D721Med (cell line): ENCODE results near the gene AHNAK.

Experiments used
- DNase-seq: peaks from one replicate; pipeline ENCODE4 v3.0.0; 2011; ENCODE audit warnings: low spot score; ENCODE audit not compliant: insufficient read length
- FAIRE-seq: peaks from 2 replicates; lab custom pipeline; 2011; peaks lifted over from hg19 to GRCh38; lab: Jason Lieb, UNC
- CTCF ChIP-seq: IDR thresholded peaks from 2 replicates; pipeline ENCODE4 v1.5.1; 2012; ENCODE audit warnings: mild to moderate bottlenecking, control low read depth; ENCODE audit not compliant: insufficient read depth; ENCODE audit errors: missing control alignments

AHNAK gene

GRCh38 chr11:62404435-62404834, 142.2 kb downstream of the AHNAK start:
- FAIRE-seq (no peak), DNase-seq (peak; percentile 1)
- TF ChIP-seq CTCF = no peak

- TF ChIP-seq CTCF = no peak
- peak; percentile 11 for DNase-seq
- FAIRE-seq = no peak
These were observed 143.5 kb downstream of the AHNAK start for GRCh38 chr11:62402960-62403730.

GRCh38 chr11:62402226-62402959, 144.2 kb downstream of the AHNAK start:
- DNase-seq (peak; percentile 16), FAIRE-seq (no peak)
- no peak for TF ChIP-seq CTCF

- FAIRE-seq (no peak), DNase-seq (peak; percentile 0)
- TF ChIP-seq CTCF = no peak
These were observed 144.8 kb downstream of the AHNAK start for GRCh38 chr11:62401811-62402210.

- DNase-seq (peak; percentile 20), FAIRE-seq (no peak)
- TF ChIP-seq CTCF = no peak
These were observed 145.2 kb downstream of the AHNAK start for GRCh38 chr11:62401356-62401755.

GRCh38 chr11:62400760-62401159, 145.8 kb downstream of the AHNAK start:
- DNase-seq (peak; percentile 14), FAIRE-seq (no peak)
- no peak for TF ChIP-seq CTCF

- no peak for DNase-seq
- no peak for FAIRE-seq
- TF ChIP-seq CTCF = no peak
These were observed 146.3 kb downstream of the AHNAK start for GRCh38 chr11:62400281-62400680.
